ENCODE measurements around the gene FAM240A. TPM values are rescaled to one million over a fixed set of nuclear protein-coding genes. Genes with fewer than 3 reads are reported as not detected.

The FAM240A gene
- total and polyA plus RNA-seq, 4 donors: not detected

GRCh38 chr3:46628901-46629369 lies 16.6 kb downstream of the FAM240A start:
- WGBS, 2 donors: 85 to 90% methylated on average over 10 of the region's 10 CpGs
- Histone ChIP-seq H3K4me3 (ENCODE audit: low read length in 2 of 2) (no peak overlapping the region), H3K27ac (ENCODE audit: low read depth in 1 of 2, low read length in 2 of 2) (no peak overlapping the region), H3K27me3 (ENCODE audit: control insufficient read depth in 1 of 2, insufficient read depth in 2 of 2, low read length in 1 of 2) (no peaks in the 10 kb centered on the region), H3K9me3 (ENCODE audit: control insufficient read depth, low read length) (no peaks in the 10 kb centered on the region), H3K4me1 (ENCODE audit: control insufficient read depth in 1 of 2, insufficient read depth in 2 of 2, low read length in 2 of 2) (no peaks in the 10 kb centered on the region), H3K36me3 (ENCODE audit: control insufficient read depth in 1 of 2, insufficient read depth in 2 of 2, low read length in 1 of 2) (no peaks in the 10 kb centered on the region)
- ATAC-seq (ENCODE audit: low FRiP score) (peak; percentile 39), DNase-seq (no peak)
- intact Hi-C loops (cut with DNase I): no loop called here

GRCh38 chr3:46629551-46630517 lies 17.5 kb downstream of the FAM240A start:
- H3K36me3 ChIP-seq (ENCODE audit: control insufficient read depth in 1 of 2, insufficient read depth in 2 of 2, low read length in 1 of 2): no peaks in the 10 kb centered on the region
- H3K9me3 ChIP-seq (ENCODE audit: control insufficient read depth, low read length): no peaks in the 10 kb centered on the region
- H3K4me3 ChIP-seq (ENCODE audit: low read length in 2 of 2): no peak overlapping the region
- no peaks in the 10 kb centered on the region for H3K27me3 ChIP-seq (ENCODE audit: control insufficient read depth in 1 of 2, insufficient read depth in 2 of 2, low read length in 1 of 2)
- WGBS, 2 donors: 10 to 11% methylated on average over 36 of the region's 36 CpGs
- ATAC-seq (ENCODE audit: low FRiP score) (peak; percentile 93), DNase-seq (peak; percentile 86 to 93)
- H3K27ac ChIP-seq (ENCODE audit: low read depth in 1 of 2, low read length in 2 of 2): no peak overlapping the region
- no peaks in the 10 kb centered on the region for H3K4me1 ChIP-seq (ENCODE audit: control insufficient read depth in 1 of 2, insufficient read depth in 2 of 2, low read length in 2 of 2)
- intact Hi-C loops (cut with DNase I): loop anchor here (2.0 to 10.0 kb wide), 2 partner anchors 141 to 145 kb away; no protein-coding TSS in a partner anchor

- WGBS, 2 donors: 78 to 80% methylated on average over 1 of the region's 1 CpG
- no peak for DNase-seq
- no peak overlapping the region for H3K4me3 ChIP-seq (ENCODE audit: low read length in 2 of 2)
- ATAC-seq (ENCODE audit: low FRiP score): no peak
- no peaks in the 10 kb centered on the region for H3K9me3 ChIP-seq (ENCODE audit: control insufficient read depth, low read length)
- no peaks in the 10 kb centered on the region for H3K27me3 ChIP-seq (ENCODE audit: control insufficient read depth in 1 of 2, insufficient read depth in 2 of 2, low read length in 1 of 2)
- intact Hi-C loops (cut with DNase I): loop anchor here in 1 of 2 donors (10.0 kb wide), 1 partner anchor 148 kb away; no protein-coding TSS in a partner anchor
- H3K4me1 ChIP-seq (ENCODE audit: control insufficient read depth in 1 of 2, insufficient read depth in 2 of 2, low read length in 2 of 2): no peaks in the 10 kb centered on the region
- H3K27ac ChIP-seq (ENCODE audit: low read depth in 1 of 2, low read length in 2 of 2): no peak overlapping the region
- no peaks in the 10 kb centered on the region for H3K36me3 ChIP-seq (ENCODE audit: control insufficient read depth in 1 of 2, insufficient read depth in 2 of 2, low read length in 1 of 2)
These were observed 20.5 kb downstream of the FAM240A start for GRCh38 chr3:46632792-46633191.

GRCh38 chr3:46634856-46635255 lies 22.5 kb downstream of the FAM240A start:
- Histone ChIP-seq H3K4me1 (ENCODE audit: control insufficient read depth in 1 of 2, insufficient read depth in 2 of 2, low read length in 2 of 2) (no peaks in the 10 kb centered on the region), H3K36me3 (ENCODE audit: control insufficient read depth in 1 of 2, insufficient read depth in 2 of 2, low read length in 1 of 2) (no peaks in the 10 kb centered on the region), H3K27me3 (ENCODE audit: control insufficient read depth in 1 of 2, insufficient read depth in 2 of 2, low read length in 1 of 2) (no peaks in the 10 kb centered on the region), H3K4me3 (ENCODE audit: low read length in 2 of 2) (no peak overlapping the region), H3K9me3 (ENCODE audit: control insufficient read depth, low read length) (no peaks in the 10 kb centered on the region), H3K27ac (ENCODE audit: low read depth in 1 of 2, low read length in 2 of 2) (no peak overlapping the region)
- 75 to 76% methylated on average over 3 of the region's 3 CpGs for WGBS, 2 donors
- no peak for ATAC-seq (ENCODE audit: low FRiP score)
- intact Hi-C loops (cut with DNase I): loop anchor here in 1 of 2 donors (10.0 kb wide), 1 partner anchor 150 kb away; no protein-coding TSS in a partner anchor
- DNase-seq: no peak

GRCh38 chr3:46639221-46639620 lies 26.9 kb downstream of the FAM240A start:
- no peaks in the 10 kb centered on the region for H3K4me1 ChIP-seq (ENCODE audit: control insufficient read depth in 1 of 2, insufficient read depth in 2 of 2, low read length in 2 of 2)
- intact Hi-C loops (cut with DNase I): loop anchor here in 1 of 2 donors (10.0 kb wide), 1 partner anchor 154 kb away; no protein-coding TSS in a partner anchor
- DNase-seq (no peak), ATAC-seq (ENCODE audit: low FRiP score) (no peak)
- peaks cover 7% of the 10 kb centered on the region for H3K9me3 ChIP-seq (ENCODE audit: control insufficient read depth, low read length)
- no peaks in the 10 kb centered on the region for H3K36me3 ChIP-seq (ENCODE audit: control insufficient read depth in 1 of 2, insufficient read depth in 2 of 2, low read length in 1 of 2)
- H3K4me3 ChIP-seq (ENCODE audit: low read length in 2 of 2): no peak overlapping the region
- no peak overlapping the region for H3K27ac ChIP-seq (ENCODE audit: low read depth in 1 of 2, low read length in 2 of 2)
- H3K27me3 ChIP-seq (ENCODE audit: control insufficient read depth in 1 of 2, insufficient read depth in 2 of 2, low read length in 1 of 2): no peaks in the 10 kb centered on the region

GRCh38 chr3:46640927-46641326 lies 28.6 kb downstream of the FAM240A start:
- Histone ChIP-seq H3K27me3 (ENCODE audit: control insufficient read depth in 1 of 2, insufficient read depth in 2 of 2, low read length in 1 of 2) (no peaks in the 10 kb centered on the region), H3K36me3 (ENCODE audit: control insufficient read depth in 1 of 2, insufficient read depth in 2 of 2, low read length in 1 of 2) (no peaks in the 10 kb centered on the region), H3K9me3 (ENCODE audit: control insufficient read depth, low read length) (peaks cover 7% of the 10 kb centered on the region), H3K4me3 (ENCODE audit: low read length in 2 of 2) (no peak overlapping the region), H3K4me1 (ENCODE audit: control insufficient read depth in 1 of 2, insufficient read depth in 2 of 2, low read length in 2 of 2) (no peaks in the 10 kb centered on the region), H3K27ac (ENCODE audit: low read depth in 1 of 2, low read length in 2 of 2) (no peak overlapping the region)
- intact Hi-C loops (cut with DNase I): no loop called here
- 29 to 36% methylated on average over 3 of the region's 3 CpGs for WGBS, 2 donors
- DNase-seq (no peak), ATAC-seq (ENCODE audit: low FRiP score) (no peak)

- H3K9me3 ChIP-seq (ENCODE audit: control insufficient read depth, low read length): peaks cover 7% of the 10 kb centered on the region
- DNase-seq (no peak), ATAC-seq (ENCODE audit: low FRiP score) (no peak)
- 86 to 91% methylated on average over 6 of the region's 6 CpGs for WGBS, 2 donors
- no peak overlapping the region for H3K4me3 ChIP-seq (ENCODE audit: low read length in 2 of 2)
- H3K27ac ChIP-seq (ENCODE audit: low read depth in 1 of 2, low read length in 2 of 2): no peak overlapping the region
- H3K4me1 ChIP-seq (ENCODE audit: control insufficient read depth in 1 of 2, insufficient read depth in 2 of 2, low read length in 2 of 2): no peaks in the 10 kb centered on the region
- no peaks in the 10 kb centered on the region for H3K27me3 ChIP-seq (ENCODE audit: control insufficient read depth in 1 of 2, insufficient read depth in 2 of 2, low read length in 1 of 2)
- intact Hi-C loops (cut with DNase I): no loop called here
- no peaks in the 10 kb centered on the region for H3K36me3 ChIP-seq (ENCODE audit: control insufficient read depth in 1 of 2, insufficient read depth in 2 of 2, low read length in 1 of 2)
These were observed 30.6 kb downstream of the FAM240A start for GRCh38 chr3:46642971-46643370.

GRCh38 chr3:46643701-46644100 lies 31.4 kb downstream of the FAM240A start:
- Histone ChIP-seq H3K4me1 (ENCODE audit: control insufficient read depth in 1 of 2, insufficient read depth in 2 of 2, low read length in 2 of 2) (no peaks in the 10 kb centered on the region), H3K27ac (ENCODE audit: low read depth in 1 of 2, low read length in 2 of 2) (no peak overlapping the region), H3K36me3 (ENCODE audit: control insufficient read depth in 1 of 2, insufficient read depth in 2 of 2, low read length in 1 of 2) (no peaks in the 10 kb centered on the region), H3K27me3 (ENCODE audit: control insufficient read depth in 1 of 2, insufficient read depth in 2 of 2, low read length in 1 of 2) (no peaks in the 10 kb centered on the region), H3K4me3 (ENCODE audit: low read length in 2 of 2) (no peak overlapping the region), H3K9me3 (ENCODE audit: control insufficient read depth, low read length) (peaks cover 7% of the 10 kb centered on the region)
- DNase-seq (no peak), ATAC-seq (ENCODE audit: low FRiP score) (no peak)
- intact Hi-C loops (cut with DNase I): no loop called here
- 84 to 88% methylated on average over 1 of the region's 1 CpG for WGBS, 2 donors

GRCh38 chr3:46646700-46647099 lies 34.4 kb downstream of the FAM240A start:
- H3K27ac ChIP-seq (ENCODE audit: low read depth in 1 of 2, low read length in 2 of 2): no peak overlapping the region
- H3K9me3 ChIP-seq (ENCODE audit: control insufficient read depth, low read length): peaks cover 2% of the 10 kb centered on the region
- intact Hi-C loops (cut with DNase I): no loop called here
- 53 to 60% methylated on average over 6 of the region's 6 CpGs for WGBS, 2 donors
- DNase-seq (no peak), ATAC-seq (ENCODE audit: low FRiP score) (no peak)
- H3K4me3 ChIP-seq (ENCODE audit: low read length in 2 of 2): no peak overlapping the region
- no peaks in the 10 kb centered on the region for H3K4me1 ChIP-seq (ENCODE audit: control insufficient read depth in 1 of 2, insufficient read depth in 2 of 2, low read length in 2 of 2)
- no peaks in the 10 kb centered on the region for H3K36me3 ChIP-seq (ENCODE audit: control insufficient read depth in 1 of 2, insufficient read depth in 2 of 2, low read length in 1 of 2)
- no peaks in the 10 kb centered on the region for H3K27me3 ChIP-seq (ENCODE audit: control insufficient read depth in 1 of 2, insufficient read depth in 2 of 2, low read length in 1 of 2)

Data from aorta (tissue), 5 donors.